ENCODE measurements around the gene SLC24A3.

The SLC24A3 gene

DNA sequence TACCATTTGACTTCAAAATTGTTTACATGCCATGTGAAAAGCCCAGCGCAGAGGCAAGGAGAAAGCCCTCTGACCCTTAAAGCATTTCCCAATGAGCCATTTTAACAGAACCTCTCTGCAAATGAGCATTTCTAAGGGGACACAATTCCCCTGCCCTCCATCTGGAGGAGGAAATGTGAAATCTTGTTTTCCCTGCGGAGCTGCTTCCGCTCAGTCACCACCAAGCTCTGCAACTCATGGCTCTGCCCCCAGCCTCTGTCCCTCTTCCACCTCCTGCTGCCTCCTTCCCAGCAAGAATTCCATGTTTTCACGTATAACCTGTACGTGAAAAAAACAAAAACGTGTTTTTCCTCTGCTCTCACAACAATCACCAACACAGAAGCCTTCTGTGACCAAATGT is 557.9 kb downstream of the SLC24A3 start:
- no peak for DNase-seq (ENCODE audit: low read depth)
- TF ChIP-seq, protein P1, sequence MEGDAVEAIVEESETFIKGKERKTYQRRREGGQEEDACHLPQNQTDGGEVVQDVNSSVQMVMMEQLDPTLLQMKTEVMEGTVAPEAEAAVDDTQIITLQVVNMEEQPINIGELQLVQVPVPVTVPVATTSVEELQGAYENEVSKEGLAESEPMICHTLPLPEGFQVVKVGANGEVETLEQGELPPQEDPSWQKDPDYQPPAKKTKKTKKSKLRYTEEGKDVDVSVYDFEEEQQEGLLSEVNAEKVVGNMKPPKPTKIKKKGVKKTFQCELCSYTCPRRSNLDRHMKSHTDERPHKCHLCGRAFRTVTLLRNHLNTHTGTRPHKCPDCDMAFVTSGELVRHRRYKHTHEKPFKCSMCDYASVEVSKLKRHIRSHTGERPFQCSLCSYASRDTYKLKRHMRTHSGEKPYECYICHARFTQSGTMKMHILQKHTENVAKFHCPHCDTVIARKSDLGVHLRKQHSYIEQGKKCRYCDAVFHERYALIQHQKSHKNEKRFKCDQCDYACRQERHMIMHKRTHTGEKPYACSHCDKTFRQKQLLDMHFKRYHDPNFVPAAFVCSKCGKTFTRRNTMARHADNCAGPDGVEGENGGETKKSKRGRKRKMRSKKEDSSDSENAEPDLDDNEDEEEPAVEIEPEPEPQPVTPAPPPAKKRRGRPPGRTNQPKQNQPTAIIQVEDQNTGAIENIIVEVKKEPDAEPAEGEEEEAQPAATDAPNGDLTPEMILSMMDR (IDR thresholded peaks at IDR 0.05; ENCODE audit: low read length, missing control alignments), result no peak
- H3K4me3 ChIP-seq (replicated peaks; ENCODE audit: low read depth, low read length), result no peak overlapping the region

DNA sequence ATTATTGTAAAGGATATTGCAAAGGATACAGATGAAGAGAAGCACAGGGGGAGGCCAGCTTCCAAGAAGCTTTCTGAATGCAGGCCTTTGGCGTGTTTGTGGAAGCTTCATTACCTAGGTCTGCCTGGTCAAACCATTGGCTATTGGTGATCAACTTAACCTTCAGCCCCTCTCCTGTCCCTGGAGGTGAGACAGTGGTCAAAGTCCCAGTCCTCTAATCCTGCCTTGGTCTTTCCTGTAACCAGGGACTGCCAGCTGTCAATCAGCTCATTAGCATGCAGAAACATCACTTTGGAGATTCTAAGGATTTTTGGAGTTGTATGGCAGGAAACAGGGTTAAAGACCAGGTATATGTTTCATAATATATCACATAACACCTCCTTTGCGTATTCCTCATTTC is 558.6 kb downstream of the SLC24A3 start:
- no peak for DNase-seq (ENCODE audit: low read depth)
- no peak overlapping the region for H3K4me3 ChIP-seq (replicated peaks; ENCODE audit: low read depth, low read length)
- TF ChIP-seq, protein P1 (IDR thresholded peaks at IDR 0.05; ENCODE audit: low read length, missing control alignments), result no peak

Data from fibroblast of pulmonary artery (primary cell).